Kidney (tissue), 14 donors: ENCODE data around the gene CRACDL. TPM values are rescaled to one million over a fixed set of nuclear protein-coding genes. Genes with fewer than 3 reads are reported as not detected.
"Not testable (repeated sequence)": the region's sequence is repeated elsewhere in the genome, so short reads cannot be mapped to it uniquely, and the experiment has no call there.

Source experiments
- DNase-seq, 5 donors: peaks; one replicate each; pipeline ENCODE4 v3.0.0-alpha.2; 2013 to 2020
- FAIRE-seq: peaks from 2 replicates; lab custom pipeline; 2012; peaks lifted over from hg19 to GRCh38; lab: Jason Lieb, UNC
- H3K27ac ChIP-seq, 2 donors: one replicate each; pipeline ENCODE4 v1.7.0; 2013; ENCODE audit warnings: low read depth in 2 of 2, low read length in 2 of 2, inconsistent platforms in 1 of 2
- H3K27me3 ChIP-seq: one replicate; pipeline ENCODE4 v1.7.1; 2013; ENCODE audit warnings: low read length, inconsistent platforms; ENCODE audit not compliant: control insufficient read depth, insufficient read depth
- H3K36me3 ChIP-seq, 3 donors: one replicate each; pipeline versions ENCODE4 v1.7.0 to v1.7.1; 2013; ENCODE audit warnings: low read length in 3 of 3, control low read depth in 1 of 3, inconsistent platforms in 1 of 3; ENCODE audit not compliant: insufficient read depth in 3 of 3, control insufficient read depth in 2 of 3
- H3K4me1 ChIP-seq, 3 donors: one replicate each; pipeline versions ENCODE4 v1.7.0 to v1.7.1; 2013; ENCODE audit warnings: low read length in 3 of 3, inconsistent platforms in 1 of 3, low read depth in 1 of 3; ENCODE audit not compliant: control insufficient read depth in 2 of 3, insufficient read depth in 2 of 3
- H3K4me3 ChIP-seq, 3 donors: one replicate each; pipeline versions ENCODE4 v1.7.0 to v1.8.1; 2013; ENCODE audit warnings: low read length in 3 of 3, control low read depth in 1 of 3, inconsistent platforms in 1 of 3
- H3K9ac ChIP-seq, 3 donors: one replicate each; pipeline versions ENCODE4 v1.7.0 to v1.7.1; 2013; ENCODE audit warnings: low read length in 3 of 3, control low read depth in 1 of 3, inconsistent platforms in 1 of 3
- H3K9me3 ChIP-seq, 3 donors: one replicate each; pipeline versions ENCODE4 v1.7.0 to v1.7.1; 2013; ENCODE audit warnings: low read length in 3 of 3, control low read depth in 1 of 3, inconsistent platforms in 1 of 3; ENCODE audit not compliant: control insufficient read depth in 2 of 3, insufficient read depth in 1 of 3
- CTCF ChIP-seq: IDR thresholded peaks from 3 replicates; pipeline ENCODE4 v1.5.1; 2012; ENCODE audit warnings: mild to moderate bottlenecking, moderate library complexity, borderline replicate concordance; ENCODE audit not compliant: insufficient read depth; ENCODE audit errors: extremely low read depth
- intact Hi-C: fragments of 100-400 bp; cut with DNase I; formaldehyde crosslinking; loops from one replicate; pipeline ENCODE4 v1.11.1; 2022
- polyA plus RNA-seq: library from polyadenylated mRNA; stranded (reverse); fragments of 350-450 nt; fragmentation: Illumina TruSeq; extraction: RNeasy Lipid Tissue Mini Kit (QIAGEN cat#74804); gene quantifications from one replicate; pipeline ENCODE4 v1.2.3, GENCODE V29; 2014; ENCODE audit warnings: low read depth, low replicate concordance; ENCODE audit not compliant: insufficient read depth
- total RNA-seq: library from RNA; stranded (reverse); fragmentation: NEBNext Ultra II Directional; extraction: Animal tissue kit (Norgen Biotek cat#: 25700); gene quantifications from one replicate; pipeline ENCODE4 v1.2.1, GENCODE V29; 2021
- donor health status: control.
- donor health status: control.
- donor health status: control.
- donor health status: control.
- donor health status: control.
- donor health status: DM: yes; HTN: yes; CAD: no.
- donor health status: Normal renal cell carcinoma (clear cell type).

CRACDL gene
- total and polyA plus RNA-seq, 2 donors from 2014 or later, result 4.3 to 14.8 TPM

GRCh38 chr2:98757904-98758421 lies 178.1 kb downstream of the CRACDL start:
- DNase-seq, result peak in 2 of 5 donors; percentile 69 to 88
- TF ChIP-seq CTCF, result peak; percentile 6
- Histone ChIP-seq H3K27ac (no peak overlapping the region), H3K27me3 (no peaks in the 10 kb centered on the region), H3K36me3 (no peaks in the 10 kb centered on the region), H3K9me3 (no peaks in the 10 kb centered on the region), H3K4me1 (no peaks in the 10 kb centered on the region), H3K9ac (no peak overlapping the region), H3K4me3 (peak overlapping the region in 1 of 3 donors; percentile 10)
- intact Hi-C loops, result no loop called here
- FAIRE-seq, result no peak

GRCh38 chr2:98753801-98754200 lies 182.2 kb downstream of the CRACDL start:
- intact Hi-C loops, result no loop called here
- no peak for TF ChIP-seq CTCF

GRCh38 chr2:98752711-98753110 lies 183.3 kb downstream of the CRACDL start:
- H3K27me3 ChIP-seq, H3K36me3 ChIP-seq, H3K9ac ChIP-seq, H3K9me3 ChIP-seq, DNase-seq, H3K27ac ChIP-seq, H3K4me3 ChIP-seq, intact Hi-C loops, FAIRE-seq, H3K4me1 ChIP-seq: not testable (repeated sequence)

More at GRCh38 chr2:98753801-98754200, 182.2 kb downstream of the CRACDL start:
- FAIRE-seq (no peak), DNase-seq (no peak)
- Histone ChIP-seq H3K36me3 (no peaks in the 10 kb centered on the region), H3K4me3 (no peak overlapping the region), H3K27ac (no peak overlapping the region), H3K27me3 (no peaks in the 10 kb centered on the region), H3K9me3 (no peaks in the 10 kb centered on the region), H3K9ac (no peak overlapping the region), H3K4me1 (no peaks in the 10 kb centered on the region)

- no peaks in the 10 kb centered on the region for H3K4me1 ChIP-seq
- TF ChIP-seq CTCF, result no peak
- no peak overlapping the region for H3K4me3 ChIP-seq
- intact Hi-C loops, result no loop called here
- FAIRE-seq (no peak), DNase-seq (no peak)
- H3K9ac ChIP-seq, result no peak overlapping the region
- H3K9me3 ChIP-seq, result no peaks in the 10 kb centered on the region
- H3K36me3 ChIP-seq, result no peaks in the 10 kb centered on the region
- H3K27ac ChIP-seq, result no peak overlapping the region
- no peaks in the 10 kb centered on the region for H3K27me3 ChIP-seq
These were observed 184.3 kb downstream of the CRACDL start for GRCh38 chr2:98751748-98752147.
